ENCODE results near the gene CGRRF1.

CGRRF1 gene

DNA sequence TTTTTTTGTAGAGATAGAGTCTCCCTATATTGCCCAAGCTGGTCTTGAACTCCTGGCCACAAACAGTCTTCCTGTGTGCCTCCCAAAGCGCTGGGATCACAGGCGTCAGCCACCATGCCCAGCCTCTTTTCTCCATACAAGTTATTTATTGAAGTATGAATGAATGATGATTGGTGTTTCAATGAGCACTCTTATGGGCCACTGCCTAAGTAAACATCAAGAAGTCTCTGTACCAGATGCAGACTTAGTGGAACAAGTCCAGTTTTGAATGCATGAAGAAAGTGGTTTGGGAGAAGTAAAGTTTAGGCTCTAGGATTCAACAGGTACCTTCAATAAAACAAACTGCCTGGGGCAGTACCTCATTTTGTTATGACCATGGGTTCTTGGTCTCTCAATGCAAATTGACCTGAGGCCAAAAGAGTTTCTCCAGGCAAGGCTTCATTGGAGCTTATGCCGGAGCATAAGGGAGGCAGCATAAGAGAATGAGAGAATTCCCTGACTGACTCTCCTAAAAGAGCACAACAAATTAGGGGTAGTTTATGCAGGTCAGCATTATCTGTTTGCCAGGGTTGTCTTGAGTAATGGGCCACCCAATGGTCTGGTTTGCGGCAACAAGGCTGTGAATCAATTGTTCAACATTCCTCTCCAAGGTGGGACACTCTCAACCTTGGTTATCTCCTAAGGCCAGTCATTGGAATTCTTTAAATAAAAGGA is 19.8 kb upstream of the CGRRF1 start:
- DNase-seq (ENCODE audit: low read depth), result no peak

DNA sequence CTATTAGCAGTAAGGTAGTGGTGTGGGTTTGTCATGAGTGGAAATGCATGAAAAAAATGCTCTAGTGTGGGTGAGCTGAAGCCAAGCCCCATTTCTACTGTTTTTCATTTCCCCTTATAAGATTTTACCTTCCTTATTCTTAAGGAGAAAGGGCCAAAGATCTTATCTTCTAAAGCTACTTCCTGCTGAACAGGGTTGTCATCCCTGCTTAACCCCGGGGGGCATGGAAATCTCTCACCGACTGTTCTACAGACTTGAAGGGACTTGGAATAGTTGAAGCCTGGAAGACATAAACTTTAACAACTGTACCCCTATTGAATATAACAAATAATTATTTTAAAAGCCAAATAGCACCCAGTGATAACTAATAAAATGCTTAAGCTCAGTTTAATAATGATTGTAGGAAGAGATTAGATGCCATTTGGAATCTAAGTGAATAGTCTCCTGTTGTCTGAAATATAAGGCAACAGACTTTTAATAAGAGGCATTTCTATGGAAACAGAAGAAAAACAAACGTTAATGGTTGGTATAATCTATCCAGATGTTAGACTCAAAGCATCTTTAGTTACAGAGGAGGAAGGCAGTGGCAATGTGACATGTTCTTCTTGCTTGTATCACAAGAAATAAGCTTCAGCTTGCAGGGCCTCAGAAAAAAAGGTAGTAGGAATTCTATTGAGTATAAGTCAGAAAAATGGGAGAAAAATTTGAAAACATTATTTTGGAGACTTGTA is 19.1 kb upstream of the CGRRF1 start:
- no peak for DNase-seq (ENCODE audit: low read depth)

DNA sequence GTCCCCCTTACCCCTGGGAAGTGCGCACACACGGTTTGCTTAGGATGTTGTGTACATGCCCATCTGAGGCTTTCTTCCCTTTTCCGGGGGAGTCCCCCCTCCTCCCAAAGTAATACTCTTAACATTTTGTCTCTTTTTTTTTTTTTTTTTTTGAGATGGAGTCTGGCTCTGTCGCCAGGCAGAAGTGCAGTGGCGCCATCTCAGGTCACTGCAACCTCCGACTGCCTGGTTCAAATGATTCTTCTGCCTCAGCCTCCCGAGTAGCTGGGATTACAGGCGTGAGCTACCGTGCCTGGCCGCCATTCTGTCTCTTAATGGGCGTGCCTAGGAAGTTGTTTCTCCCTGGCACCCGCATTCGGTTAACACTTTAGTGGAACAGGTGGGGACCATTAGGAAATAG is 16.4 kb upstream of the CGRRF1 start:
- no peak for DNase-seq (ENCODE audit: low read depth)

DNA sequence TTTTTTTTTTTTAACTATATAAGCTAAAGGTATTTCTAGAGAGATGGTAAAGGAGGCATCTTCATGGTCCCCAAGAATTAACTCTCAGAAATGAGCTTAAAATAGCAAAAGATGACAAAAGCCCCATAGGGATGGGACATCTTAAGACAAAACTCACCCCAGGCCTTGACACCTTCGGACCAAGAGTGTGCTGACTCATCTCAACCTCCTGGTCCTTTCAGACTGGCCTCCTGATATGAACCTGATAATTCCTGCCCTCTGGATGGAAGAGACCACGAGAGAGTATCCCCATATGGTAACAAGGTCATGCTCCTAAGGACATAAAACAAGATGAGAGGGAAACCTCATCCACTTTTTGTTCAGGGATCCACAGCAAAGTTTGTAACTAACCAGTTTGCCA is 12.5 kb upstream of the CGRRF1 start:
- no peak for DNase-seq (ENCODE audit: low read depth)

DNA sequence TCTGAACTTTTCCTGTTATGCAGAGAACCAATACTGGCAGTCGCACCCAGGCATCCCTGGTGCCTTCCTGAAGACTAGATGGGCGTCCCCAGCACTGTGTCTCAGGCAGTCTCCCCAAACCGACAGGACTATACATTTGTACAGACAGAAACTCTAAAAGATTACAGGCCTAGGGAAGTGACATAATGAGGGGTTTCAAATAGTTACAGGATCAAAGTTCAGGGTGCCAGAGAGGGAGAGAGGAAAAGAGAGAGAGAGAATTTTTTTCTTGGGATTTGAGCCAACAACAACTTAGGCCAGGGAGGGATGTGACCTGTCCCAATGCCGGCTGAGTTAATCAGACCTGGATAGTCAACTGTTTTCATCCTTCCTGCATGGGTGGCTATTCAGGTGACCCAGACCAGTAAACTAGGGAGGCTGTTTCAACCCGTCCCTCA is 11.6 kb upstream of the CGRRF1 start:
- DNase-seq (ENCODE audit: low read depth), result no peak

DNA sequence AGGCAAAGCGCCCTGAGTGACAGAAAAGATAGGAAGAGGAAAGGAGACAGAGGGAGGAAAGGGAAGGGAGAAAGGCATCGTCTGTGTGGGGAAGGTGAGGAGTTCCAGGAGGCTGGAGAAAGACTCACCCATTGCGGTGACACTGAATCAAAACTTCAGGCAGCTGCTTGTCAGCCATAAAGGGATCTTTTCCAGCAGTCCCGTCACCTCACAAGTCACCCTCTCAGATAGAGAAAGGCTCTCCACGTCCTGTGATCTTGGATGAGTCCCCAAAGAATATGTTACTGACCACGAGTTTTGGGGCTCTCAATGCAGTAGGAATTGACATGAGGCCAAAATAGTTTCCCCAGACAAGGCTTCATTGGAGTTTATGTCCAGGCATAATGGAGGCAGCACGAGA is 11.1 kb upstream of the CGRRF1 start:
- no peak for DNase-seq (ENCODE audit: low read depth)

DNA sequence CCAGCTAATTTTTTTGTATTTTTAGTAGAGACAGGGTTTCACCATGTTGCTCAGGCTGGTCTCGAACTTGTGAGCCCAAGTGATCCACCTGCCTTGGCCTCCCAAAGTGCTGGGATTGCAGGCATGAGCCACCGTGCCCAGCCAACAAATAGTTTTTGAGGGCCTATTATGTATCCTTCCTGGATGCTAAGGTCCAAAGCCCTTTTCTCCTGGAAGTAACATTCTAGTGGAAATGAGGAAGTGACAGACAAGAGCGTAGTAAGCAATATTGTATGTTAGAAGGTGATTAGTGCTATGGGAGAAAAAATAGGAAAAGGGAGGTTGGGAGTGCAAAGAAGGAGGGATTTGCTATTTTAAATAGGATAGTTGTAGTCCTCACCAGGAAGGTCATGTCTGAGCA is 9.0 kb upstream of the CGRRF1 start:
- DNase-seq (ENCODE audit: low read depth), result no peak

DNA sequence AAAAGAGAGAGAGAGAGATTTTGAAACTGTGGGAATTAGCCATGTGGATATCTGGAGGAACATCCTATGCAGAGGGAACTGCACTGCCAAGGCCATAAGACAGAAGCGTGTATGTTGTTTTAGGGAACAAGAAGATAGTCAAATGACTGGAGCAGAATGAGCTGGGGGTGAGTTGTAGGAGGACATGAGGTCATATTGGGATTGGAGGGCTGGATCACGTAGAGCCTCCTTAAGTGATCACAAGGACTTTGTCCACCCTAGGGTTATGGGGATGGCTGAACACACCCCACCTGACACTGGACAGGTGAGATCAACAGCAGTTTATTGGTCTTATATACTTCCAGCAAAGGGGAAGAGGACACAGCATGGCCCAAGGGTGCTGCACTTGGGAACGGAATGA is 8.2 kb upstream of the CGRRF1 start:
- no peak for DNase-seq (ENCODE audit: low read depth)

DNA sequence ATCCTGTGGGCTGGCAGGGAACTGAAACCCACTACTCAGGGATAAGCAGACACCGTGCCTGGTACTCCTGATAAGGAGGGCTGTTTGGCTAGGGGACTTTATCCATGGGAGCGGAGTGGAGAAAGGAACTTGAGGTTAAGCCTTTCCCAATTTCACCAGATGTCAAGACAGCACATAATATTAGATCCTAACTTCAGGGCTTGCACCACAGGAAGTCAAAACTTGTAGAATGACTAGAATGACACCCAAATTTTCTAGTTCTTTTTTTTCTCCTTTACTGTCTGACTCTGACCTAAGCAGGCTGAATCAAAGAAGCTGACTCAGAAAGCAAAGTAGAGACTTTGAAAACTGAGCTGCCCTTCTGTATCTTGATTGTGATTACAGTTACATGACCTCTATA is 7.1 kb upstream of the CGRRF1 start:
- no peak for DNase-seq (ENCODE audit: low read depth)

DNA sequence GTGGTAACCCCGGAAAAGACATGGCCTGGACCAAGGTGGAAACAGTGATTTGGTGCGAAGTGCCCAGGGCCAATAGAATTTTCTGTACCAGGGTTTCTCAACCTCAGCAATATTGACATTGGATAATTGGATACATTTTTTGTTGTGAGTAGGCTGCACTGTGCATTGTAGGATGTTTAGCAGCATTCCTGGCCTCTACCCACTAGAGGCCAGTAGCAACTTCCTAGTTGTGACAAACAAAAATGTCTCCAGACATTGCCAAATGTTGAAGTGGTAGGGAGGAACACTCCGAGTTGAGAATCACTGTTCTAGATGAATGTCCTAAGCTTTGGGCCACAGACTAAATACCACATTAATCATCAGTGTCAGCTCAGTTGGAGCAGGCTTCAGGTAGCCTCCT is 6.2 kb upstream of the CGRRF1 start:
- DNase-seq (ENCODE audit: low read depth), result no peak

DNA sequence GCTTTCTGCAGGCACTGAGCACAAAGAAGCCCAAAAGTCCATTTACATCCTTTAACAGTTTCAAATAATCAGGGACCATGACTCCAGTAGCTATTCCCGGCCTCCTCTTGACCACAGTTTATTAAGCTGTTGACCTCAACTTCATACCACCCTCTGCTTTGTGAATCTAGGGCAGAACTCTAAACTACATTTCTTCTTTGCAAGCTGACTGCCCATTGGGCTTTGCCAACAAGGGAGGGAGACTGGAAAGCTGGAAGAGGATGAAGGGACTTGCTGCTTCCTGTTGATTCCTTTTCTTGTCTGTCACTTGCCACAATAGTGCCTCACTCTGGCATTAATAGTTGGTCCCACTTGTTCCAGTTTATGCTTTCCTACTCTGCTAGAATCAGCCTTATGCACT is 2.7 kb downstream of the CGRRF1 start:
- DNase-seq (ENCODE audit: low read depth), result no peak

DNA sequence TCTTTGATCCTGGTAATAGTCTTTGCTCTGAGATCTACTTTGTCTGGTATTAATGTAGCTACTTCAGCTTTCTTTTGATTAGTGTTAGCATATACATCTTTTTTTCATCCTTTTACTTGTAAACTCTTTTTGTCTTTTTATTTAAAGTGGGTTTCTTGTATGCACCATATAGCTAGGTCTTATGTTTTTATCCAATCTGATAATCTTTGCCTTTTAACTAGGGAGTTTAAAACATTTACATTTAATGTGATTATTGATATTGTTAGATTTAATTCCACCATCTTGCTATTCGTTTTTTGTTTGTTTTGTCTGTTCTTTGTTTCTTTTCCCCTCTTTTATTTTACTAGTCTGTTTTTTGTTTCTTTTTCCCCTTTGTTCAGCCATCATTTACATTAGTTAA is 6.0 kb downstream of the CGRRF1 start:
- DNase-seq (ENCODE audit: low read depth), result no peak

DNA sequence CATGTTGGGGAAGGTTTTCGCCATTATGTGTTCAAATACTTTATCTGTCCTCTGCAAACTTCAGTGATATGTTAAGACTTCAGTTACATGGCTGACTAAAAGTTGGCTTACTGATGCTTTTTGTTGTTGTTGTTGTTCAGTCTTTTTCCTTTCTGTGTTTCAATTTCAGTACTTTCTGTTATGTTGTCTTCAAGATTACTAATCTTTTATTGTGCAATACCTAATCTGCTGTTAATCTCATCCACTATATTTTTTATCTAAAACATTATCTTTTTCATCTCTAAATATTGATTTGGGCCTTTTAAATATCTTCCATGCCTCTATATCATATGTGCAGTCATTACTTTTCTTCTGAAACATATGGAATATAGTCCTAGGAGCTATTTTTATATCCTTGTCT is 7.0 kb downstream of the CGRRF1 start:
- no peak for DNase-seq (ENCODE audit: low read depth)

DNA sequence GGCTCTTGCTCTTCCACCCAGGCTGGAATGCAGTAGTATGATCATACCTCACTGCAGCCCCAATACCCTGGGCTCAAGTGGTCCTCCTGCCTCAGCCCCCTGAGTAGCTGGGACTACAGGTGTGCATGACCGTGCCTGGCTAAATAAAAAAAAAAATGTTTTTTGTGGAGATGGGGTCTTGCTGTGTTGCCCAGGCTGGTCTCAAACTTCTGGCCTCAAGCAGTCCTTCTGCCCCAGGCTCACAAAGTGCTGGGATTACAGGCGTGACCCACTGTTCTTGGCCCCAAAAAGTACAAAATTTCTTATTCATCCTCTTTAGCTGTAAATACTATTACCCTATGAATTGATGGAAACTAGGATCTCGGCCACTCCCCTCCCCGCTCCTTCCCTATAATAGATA is 14.7 kb downstream of the CGRRF1 start:
- DNase-seq (ENCODE audit: low read depth), result no peak

DNA sequence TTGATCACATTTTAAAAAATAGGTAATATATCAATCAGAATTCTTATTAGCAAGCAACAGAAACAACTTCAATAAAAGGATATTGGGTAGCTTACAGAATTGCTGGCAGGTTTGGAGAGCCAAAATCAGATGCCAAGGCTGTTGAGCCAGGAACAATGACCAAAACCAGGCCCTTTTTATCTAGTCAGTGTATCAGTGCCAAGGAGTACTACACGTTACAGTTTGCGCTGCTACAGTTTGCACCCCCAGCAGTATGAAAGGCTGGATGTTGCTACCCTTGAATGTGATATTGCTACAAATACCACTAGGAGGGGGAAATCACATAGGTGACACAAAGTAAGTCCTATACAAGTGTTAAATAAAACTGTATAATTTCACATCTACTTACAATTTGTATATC is 19.3 kb downstream of the CGRRF1 start:
- no peak for DNase-seq (ENCODE audit: low read depth)

DNA sequence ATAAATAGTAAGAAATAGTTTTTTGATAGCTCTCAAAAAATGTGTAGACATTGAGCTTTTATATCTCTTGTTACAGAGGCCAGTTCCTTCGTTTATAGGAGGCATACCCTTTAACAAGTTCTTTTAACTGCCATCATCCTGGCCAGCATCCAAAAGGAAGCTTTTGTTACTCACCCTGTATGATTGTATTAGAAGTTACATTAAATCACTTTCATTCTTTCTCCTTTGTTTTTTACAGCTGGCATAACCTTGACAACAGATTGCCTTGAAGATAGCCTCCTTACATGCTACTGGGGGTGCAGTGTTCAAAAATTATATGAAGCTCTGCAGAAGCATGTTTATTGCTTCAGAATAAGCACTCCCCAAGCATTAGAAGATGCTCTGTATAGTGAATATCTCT is 20.1 kb downstream of the CGRRF1 start:
- no peak for DNase-seq (ENCODE audit: low read depth)

DNA sequence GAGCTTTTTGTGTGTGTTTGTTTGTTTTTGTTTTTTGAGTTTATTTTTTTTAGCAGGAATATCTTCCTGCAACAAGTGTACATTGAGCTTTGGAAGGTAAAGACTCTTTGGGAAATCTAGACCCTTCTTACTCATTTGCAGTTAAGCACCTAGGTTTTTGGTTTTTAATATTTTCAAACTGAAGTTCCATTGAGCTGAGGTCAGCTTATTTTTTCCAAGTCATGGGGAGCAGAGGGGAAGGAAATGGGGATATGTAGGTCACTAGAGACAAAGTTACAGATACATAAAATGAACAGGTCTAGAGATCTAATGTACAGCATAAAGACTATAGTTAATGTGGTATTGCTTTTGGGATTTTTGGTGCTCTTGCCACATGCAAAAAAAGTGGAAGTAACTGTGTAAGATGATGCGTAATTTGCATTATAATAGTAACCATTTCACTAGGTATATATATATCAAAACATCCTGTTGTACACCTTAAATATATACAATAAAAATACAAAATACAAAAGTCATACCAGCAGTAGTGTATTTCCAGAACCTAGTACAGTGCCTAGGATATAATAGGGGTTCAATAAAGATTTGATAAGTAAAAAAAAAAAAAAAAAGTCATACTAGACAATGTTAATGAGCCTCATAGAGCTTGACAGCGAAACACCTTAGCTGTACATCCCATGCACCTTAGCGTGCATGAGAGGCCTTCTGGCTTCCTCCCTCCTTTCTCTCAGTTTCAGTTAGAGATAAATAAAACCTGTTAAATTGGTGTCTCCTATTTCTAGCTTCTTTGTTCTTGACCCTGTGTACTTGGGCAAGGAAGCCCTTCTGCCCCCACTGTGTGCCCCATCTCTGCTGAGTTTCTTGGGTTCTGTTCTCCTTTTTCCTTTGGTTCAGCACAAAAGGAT is 22.7 kb downstream of the CGRRF1 start:
- DNase-seq (ENCODE audit: low read depth), result no peak

DNA sequence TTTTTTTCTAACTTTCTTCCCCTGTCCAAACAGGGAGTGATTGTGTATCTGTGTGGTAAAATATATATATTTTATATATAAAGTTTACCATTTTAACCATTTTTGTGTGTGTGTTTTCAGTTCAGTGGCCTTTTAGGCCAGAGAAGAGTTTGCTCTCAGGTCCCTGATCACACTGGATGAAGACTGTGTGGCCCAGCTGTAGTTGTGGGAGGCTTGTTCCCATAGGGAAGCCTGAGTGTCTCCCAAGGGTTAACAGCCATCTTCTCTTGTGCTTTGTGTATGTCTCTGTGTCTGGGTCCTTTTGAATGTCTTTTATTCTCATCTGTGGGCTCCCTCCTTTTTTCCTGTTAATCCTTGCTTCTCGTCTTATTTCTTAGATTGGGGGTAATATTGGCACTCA is 23.4 kb downstream of the CGRRF1 start:
- DNase-seq (ENCODE audit: low read depth), result no peak

DNA sequence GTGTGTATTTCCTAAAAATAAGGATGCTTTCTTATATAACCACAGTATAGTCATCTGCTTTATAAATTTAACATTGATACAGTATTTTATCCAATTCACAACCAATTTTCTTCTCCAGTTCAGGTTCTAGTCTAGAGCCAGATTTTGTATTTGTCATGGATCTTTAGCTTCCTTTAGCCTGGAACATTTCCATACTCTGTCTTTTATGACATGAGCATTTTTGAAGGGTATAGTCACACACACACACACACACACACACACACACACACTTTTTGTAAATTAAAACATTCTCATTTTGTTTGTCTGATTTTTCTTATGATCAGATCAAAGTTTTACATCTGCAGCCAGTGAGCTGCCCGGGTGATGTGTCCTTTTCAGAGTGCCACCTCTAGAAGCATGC is 25.4 kb downstream of the CGRRF1 start:
- no peak for DNase-seq (ENCODE audit: low read depth)

DNA sequence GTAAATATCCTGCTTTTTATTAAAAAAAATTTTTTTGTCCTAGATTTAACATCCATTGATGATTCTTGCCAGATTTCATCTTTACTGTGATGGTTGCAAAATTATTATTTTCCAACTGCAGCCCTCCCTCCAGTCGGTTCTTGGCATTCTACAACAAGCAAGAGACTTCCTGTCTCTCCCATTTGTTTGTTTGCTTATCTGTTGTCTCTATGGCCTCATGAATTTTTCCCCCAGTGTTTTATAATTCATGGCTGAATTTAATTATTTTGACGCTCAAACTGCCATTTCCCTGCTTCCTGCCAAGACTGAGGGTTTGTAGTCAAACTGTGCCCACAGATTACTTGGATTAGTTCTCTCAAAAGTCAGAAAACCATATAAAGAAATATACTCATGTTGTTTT is 25.9 kb downstream of the CGRRF1 start:
- DNase-seq (ENCODE audit: low read depth), result no peak

DNA sequence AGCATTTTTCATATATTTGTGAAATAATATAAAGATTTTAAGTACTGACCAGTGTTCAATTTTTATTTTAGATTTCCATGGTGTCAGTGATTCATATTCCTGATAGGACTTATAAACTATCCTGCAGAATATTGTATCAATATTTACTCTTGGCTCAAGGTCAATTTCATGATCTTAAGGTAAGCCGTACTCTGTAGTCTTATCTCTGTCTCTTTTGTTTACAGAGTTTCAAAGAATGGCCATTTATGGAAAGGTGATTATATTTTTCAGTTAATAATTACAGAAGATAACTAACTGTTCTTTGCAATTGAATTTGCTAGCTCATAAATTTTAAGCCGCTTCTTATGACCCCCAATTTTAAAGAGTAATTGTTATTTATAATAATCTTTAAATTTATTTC is 27.9 kb downstream of the CGRRF1 start:
- no peak for DNase-seq (ENCODE audit: low read depth)

DNA sequence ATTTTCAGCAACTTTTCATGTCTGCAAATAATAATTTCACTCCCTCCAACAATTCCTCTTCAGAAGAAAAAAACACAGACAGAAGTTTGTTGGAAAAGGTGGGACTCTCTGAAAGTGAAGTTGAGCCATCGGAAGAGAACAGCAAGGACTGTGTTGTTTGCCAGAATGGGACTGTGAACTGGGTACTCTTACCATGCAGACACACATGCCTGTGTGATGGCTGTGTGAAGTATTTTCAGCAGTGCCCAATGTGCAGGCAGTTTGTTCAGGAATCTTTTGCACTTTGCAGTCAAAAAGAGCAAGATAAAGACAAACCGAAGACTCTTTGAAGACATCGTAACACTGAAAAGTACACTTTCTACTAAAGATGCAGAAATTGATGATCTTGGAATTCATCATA is 28.3 kb downstream of the CGRRF1 start:
- no peak for DNase-seq (ENCODE audit: low read depth)

DNA sequence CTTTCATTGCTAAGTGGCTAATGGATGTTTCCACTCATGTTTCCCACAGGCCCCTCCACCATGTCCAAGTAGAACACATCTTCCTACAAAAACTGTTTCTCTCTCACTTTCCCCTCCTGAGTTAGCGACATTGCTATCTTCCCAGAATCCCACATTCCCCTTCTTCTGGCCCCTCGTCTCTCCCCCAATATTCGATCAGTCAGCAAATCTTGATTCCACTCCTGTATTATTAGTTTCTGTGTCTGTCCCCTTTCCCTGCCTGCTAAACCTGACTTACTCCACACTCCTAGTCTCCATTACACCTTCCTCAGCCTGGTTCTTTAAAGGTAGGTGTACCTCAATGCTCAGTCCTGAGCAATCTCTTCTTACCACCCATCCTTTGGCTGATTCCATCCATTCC is 37.9 kb downstream of the CGRRF1 start:
- DNase-seq (ENCODE audit: low read depth), result no peak
